GM23248 (cell line): Measurements from ENCODE around the gene HDAC4. TPM values are rescaled to one million over a fixed set of nuclear protein-coding genes. Genes with fewer than 3 reads are reported as not detected.

Source experiments
- DNase-seq: peaks from one replicate; pipeline ENCODE4 v3.0.0-alpha.2; 2015
- H2AFZ ChIP-seq: fragments of 200-600 bp; sonication (generic); 2 replicates; pipeline ENCODE4 v1.6.1; 2016; ENCODE audit warnings: antibody characterized with exemption
- H3F3A ChIP-seq: fragments of 200-600 bp; sonication (generic); 2 replicates; pipeline ENCODE4 v1.6.1; 2016; ENCODE audit warnings: mild to moderate bottlenecking, antibody characterized with exemption, mixed run types; ENCODE audit not compliant: insufficient read depth
- H3K27ac ChIP-seq: fragments of 200-600 bp; sonication (generic); 2 replicates; pipeline ENCODE4 v1.5.1; 2016; ENCODE audit warnings: mild to moderate bottlenecking
- H3K27me3 ChIP-seq: fragments of 200-600 bp; sonication (generic); replicated peaks from 2 replicates; pipeline ENCODE4 v1.6.1; 2016; ENCODE audit warnings: mild to moderate bottlenecking; ENCODE audit not compliant: insufficient read depth
- H3K36me3 ChIP-seq: fragments of 200-600 bp; sonication (generic); 2 replicates; pipeline ENCODE4 v1.6.1; 2016; ENCODE audit warnings: low read depth, mild to moderate bottlenecking
- H3K4me1 ChIP-seq: fragments of 200-600 bp; sonication (generic); 2 replicates; pipeline ENCODE4 v1.6.1; 2016; ENCODE audit warnings: mild to moderate bottlenecking; ENCODE audit not compliant: insufficient read depth
- H3K4me2 ChIP-seq: fragments of 200-600 bp; sonication (generic); one replicate; pipeline ENCODE4 v1.6.1; 2016; ENCODE audit warnings: mild to moderate bottlenecking; ENCODE audit not compliant: unreplicated experiment
- H3K4me3 ChIP-seq: fragments of 200-600 bp; sonication (generic); 2 replicates; pipeline ENCODE4 v1.5.1; 2016; ENCODE audit warnings: mild to moderate bottlenecking
- H3K79me2 ChIP-seq: fragments of 200-600 bp; sonication (generic); 2 replicates; pipeline ENCODE4 v1.6.1; 2016; ENCODE audit warnings: mild to moderate bottlenecking; ENCODE audit not compliant: insufficient read depth
- H3K9ac ChIP-seq: fragments of 200-600 bp; sonication (generic); 2 replicates; pipeline ENCODE4 v1.6.1; 2016; ENCODE audit warnings: mild to moderate bottlenecking
- H3K9me2 ChIP-seq: fragments of 200-600 bp; sonication (generic); 2 replicates; pipeline ENCODE4 v1.6.1; 2016; ENCODE audit warnings: mixed run types, mild to moderate bottlenecking, moderate library complexity; ENCODE audit not compliant: insufficient read depth
- H3K9me3 ChIP-seq: fragments of 200-600 bp; sonication (generic); one replicate; pipeline ENCODE4 v1.6.1; 2017; ENCODE audit warnings: low read depth
- H4K20me1 ChIP-seq: fragments of 200-600 bp; sonication (generic); 2 replicates; pipeline ENCODE4 v1.6.0; 2016; ENCODE audit not compliant: insufficient read depth
- EZH2 ChIP-seq: fragments of 200-600 bp; sonication (generic); IDR thresholded peaks from 2 replicates; pipeline ENCODE4 v1.6.1; 2018; ENCODE audit warnings: antibody characterized with exemption, mild to moderate bottlenecking; ENCODE audit not compliant: insufficient read depth, poor library complexity, severe bottlenecking
- EZH2phosphoT487 ChIP-seq: fragments of 200-600 bp; sonication (generic); IDR thresholded peaks from 2 replicates; pipeline ENCODE4 v1.6.1; 2018; ENCODE audit warnings: antibody characterized with exemption, moderate library complexity, mild to moderate bottlenecking, low read depth; ENCODE audit not compliant: insufficient read depth
- WGBS, 2 experiments: methylation state at CpG; one replicate each; pipeline ENCODE4 v1.1.6; 2015 to 2017; ENCODE audit warnings: low lambda C conversion rate in 2 of 2, low coverage in 1 of 2; ENCODE audit errors: missing lambda C conversion rate in 2 of 2; 5-methylcytosine and 5-hydroxymethylcytosine counted together
- in situ Hi-C: fragments of 300-500 bp; cut with MboI; formaldehyde crosslinking; loops from 2 replicates; pipeline ENCODE4 v1.15.0; 2020
- polyA plus RNA-seq: library from polyadenylated mRNA; unstranded; fragments of >200 nt; fragmentation: Nextera tagmentation; extraction: Ambion mirVana; gene quantifications from 2 replicates; pipeline ENCODE4 v1.2.1, GENCODE V29; 2016
- total RNA-seq: library from RNA; depleted of rRNA; stranded (reverse); fragments of >200 nt; shearing (Covaris generic); gene quantifications from 2 replicates; pipeline ENCODE4 v1.2.3, GENCODE V29; 2014

The HDAC4 gene
- total and polyA plus RNA-seq, 2 experiments from 2014 or later, result 2.1 to 6.3 TPM

DNA sequence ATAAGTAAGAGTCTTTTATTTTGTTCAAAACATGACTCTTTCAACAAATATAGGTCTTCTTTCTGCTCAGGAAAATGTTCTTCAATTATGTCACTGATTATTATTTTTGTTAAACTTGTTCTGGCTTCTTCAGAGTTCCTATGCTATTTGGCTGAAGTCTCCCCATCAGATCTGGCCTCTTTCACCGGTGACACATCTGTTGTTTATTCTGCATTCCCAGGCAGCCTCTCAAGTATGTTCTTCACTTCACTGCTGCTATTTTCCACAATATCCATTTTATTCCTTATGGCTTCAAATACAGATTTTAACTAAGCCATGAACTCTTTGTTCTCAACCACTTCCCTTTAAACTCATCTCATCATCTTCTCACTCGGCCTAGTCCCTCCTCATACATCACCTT is 45.7 kb downstream of the HDAC4 start:
- H4K20me1 ChIP-seq, result no peaks in the 10 kb centered on the region
- no peaks in the 10 kb centered on the region for H3K27me3 ChIP-seq
- H3K9me2 ChIP-seq, result no peaks in the 10 kb centered on the region
- in situ Hi-C loops, result no loop called here
- 0 out of 2 replicates have a peak, but pooled peaks cover 5% of the 10 kb centered on the region for H3F3A ChIP-seq
- WGBS, 2 experiments, result 9 to 15% methylated on average over 2 of the region's 2 CpGs
- peak; percentile 58 for DNase-seq
- H3K4me1 ChIP-seq, result peaks cover 23% of the 10 kb centered on the region
- 0 out of 2 replicates have a peak overlapping the region, but pooled peaks have one; percentile 4 for H3K27ac ChIP-seq
- no peak overlapping the region for H3K9ac ChIP-seq
- peaks cover 7% of the 10 kb centered on the region; the same call in 1 of the 2 replicates for H3K79me2 ChIP-seq
- no peaks in the 10 kb centered on the region for H3K9me3 ChIP-seq
- H3K36me3 ChIP-seq, result no peaks in the 10 kb centered on the region
- H3K4me2 ChIP-seq, result no peak overlapping the region
- 0 out of 2 replicates have a peak overlapping the region, but pooled peaks have one; percentile 7 for H3K4me3 ChIP-seq
- no peak overlapping the region for H2AFZ ChIP-seq
- no peak for TF ChIP-seq EZH2
- no peak for TF ChIP-seq EZH2phosphoT487

DNA sequence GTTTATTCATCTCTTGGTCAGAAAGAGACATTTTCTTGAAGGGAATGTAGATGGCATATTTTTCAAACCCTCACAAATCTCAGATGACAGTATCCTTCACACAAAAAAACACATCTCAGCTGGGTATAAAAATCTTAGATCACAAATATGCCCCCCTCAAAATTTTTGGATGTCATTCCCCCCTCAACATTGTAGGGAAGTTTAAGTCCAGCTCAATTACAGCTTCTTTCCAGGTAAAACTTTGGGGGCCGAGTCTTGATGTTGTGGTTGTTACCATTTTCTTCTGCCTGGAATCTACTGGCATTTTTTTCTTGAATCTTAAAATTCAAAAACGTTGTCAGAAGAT is 46.1 kb downstream of the HDAC4 start:
- no peak overlapping the region for H3K4me3 ChIP-seq
- no peak overlapping the region for H3K27ac ChIP-seq
- in situ Hi-C loops, result no loop called here
- peaks cover 23% of the 10 kb centered on the region for H3K4me1 ChIP-seq
- peaks cover 7% of the 10 kb centered on the region; the same call in 1 of the 2 replicates for H3K79me2 ChIP-seq
- H4K20me1 ChIP-seq, result no peaks in the 10 kb centered on the region
- H3K36me3 ChIP-seq, result no peaks in the 10 kb centered on the region
- H3K9ac ChIP-seq, result no peak overlapping the region
- TF ChIP-seq EZH2phosphoT487 (no peak), EZH2 (no peak)
- 47 to 50% methylated on average over 2 of the region's 2 CpGs for WGBS, 2 experiments
- H3K4me2 ChIP-seq, result no peak overlapping the region
- H2AFZ ChIP-seq, result no peak overlapping the region
- H3F3A ChIP-seq, result 0 out of 2 replicates have a peak, but pooled peaks cover 5% of the 10 kb centered on the region
- DNase-seq, result no peak
- H3K9me3 ChIP-seq, result no peaks in the 10 kb centered on the region
- no peaks in the 10 kb centered on the region for H3K9me2 ChIP-seq
- H3K27me3 ChIP-seq, result no peaks in the 10 kb centered on the region

GRCh38 chr2:239354132-239354790 is 46.6 kb downstream of the HDAC4 start:
- no peak overlapping the region for H3K4me2 ChIP-seq
- H3K9ac ChIP-seq, result no peak overlapping the region
- H3K9me2 ChIP-seq, result no peaks in the 10 kb centered on the region
- WGBS, 2 experiments, result 91 to 92% methylated on average over 7 of the region's 7 CpGs
- no peak overlapping the region for H3K4me3 ChIP-seq
- 0 out of 2 replicates have a peak, but pooled peaks cover 5% of the 10 kb centered on the region for H3F3A ChIP-seq
- H3K27ac ChIP-seq, result no peak overlapping the region
- no peaks in the 10 kb centered on the region for H3K36me3 ChIP-seq
- H3K9me3 ChIP-seq, result no peaks in the 10 kb centered on the region
- H3K4me1 ChIP-seq, result peaks cover 21% of the 10 kb centered on the region
- in situ Hi-C loops, result no loop called here
- no peak for TF ChIP-seq EZH2phosphoT487
- no peaks in the 10 kb centered on the region for H4K20me1 ChIP-seq
- H3K27me3 ChIP-seq, result no peaks in the 10 kb centered on the region
- DNase-seq, result no peak
- no peak overlapping the region for H2AFZ ChIP-seq
- peaks cover 7% of the 10 kb centered on the region; the same call in 1 of the 2 replicates for H3K79me2 ChIP-seq

DNA sequence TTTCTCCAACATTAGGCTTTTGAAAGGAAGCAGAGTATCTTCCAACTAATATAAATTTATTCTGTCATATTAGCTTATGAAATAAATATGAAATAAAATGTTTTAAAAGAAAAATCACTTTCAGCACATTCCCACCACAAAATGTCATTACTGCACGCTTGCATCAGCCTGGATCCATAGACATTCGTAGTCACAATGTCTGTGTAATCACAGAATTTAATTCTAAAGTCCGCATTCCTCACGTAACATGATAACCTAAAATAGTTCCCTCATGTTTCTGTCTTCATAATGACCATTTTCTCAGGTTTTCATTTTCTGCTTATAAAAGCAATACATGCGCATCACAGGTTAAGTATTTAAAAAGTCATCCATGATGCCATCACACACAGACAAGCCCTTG is 47.1 kb downstream of the HDAC4 start:
- peaks cover 7% of the 10 kb centered on the region; the same call in 1 of the 2 replicates for H3K79me2 ChIP-seq
- no peaks in the 10 kb centered on the region for H4K20me1 ChIP-seq
- DNase-seq, result no peak
- no peak for TF ChIP-seq EZH2
- TF ChIP-seq EZH2phosphoT487, result no peak
- H2AFZ ChIP-seq, result no peak overlapping the region
- in situ Hi-C loops, result no loop called here
- H3F3A ChIP-seq, result 0 out of 2 replicates have a peak, but pooled peaks cover 5% of the 10 kb centered on the region
- no peak overlapping the region for H3K4me2 ChIP-seq
- no peak overlapping the region for H3K9ac ChIP-seq
- H3K36me3 ChIP-seq, result no peaks in the 10 kb centered on the region
- H3K27me3 ChIP-seq, result no peaks in the 10 kb centered on the region
- H3K9me2 ChIP-seq, result no peaks in the 10 kb centered on the region
- WGBS, 2 experiments, result 95 to 97% methylated on average over 5 of the region's 5 CpGs
- no peaks in the 10 kb centered on the region for H3K9me3 ChIP-seq
- H3K27ac ChIP-seq, result no peak overlapping the region
- peaks cover 15% of the 10 kb centered on the region for H3K4me1 ChIP-seq
- H3K4me3 ChIP-seq, result no peak overlapping the region
